Upper lobe of left lung (tissue), 6 donors: ENCODE results near the gene STARD3NL. TPM values are rescaled to one million over a fixed set of nuclear protein-coding genes. Genes with fewer than 3 reads are reported as not detected.

Experiments used
- ATAC-seq, 2 donors: fragments of 200-7000 bp; cut with Tn5 transposase; one replicate each; pipeline ENCODE4 v1.9.1; 2022; ENCODE audit warnings: mild to moderate bottlenecking in 2 of 2, moderate library complexity in 2 of 2; ENCODE audit not compliant: low FRiP score in 2 of 2
- DNase-seq, 2 donors: peaks; one replicate each; pipeline ENCODE4 v3.0.0-alpha.2; 2019 to 2020
- H3K27ac ChIP-seq, 4 donors: fragments of 200-600 bp; sonication (generic); one replicate each; pipeline ENCODE4 v1.5.1; 2016 to 2019
- H3K27me3 ChIP-seq, 4 donors: fragments of 200-600 bp; sonication (generic); one replicate each; pipeline ENCODE4 v1.5.1; 2017 to 2019
- H3K36me3 ChIP-seq, 4 donors: fragments of 200-600 bp; sonication (generic); one replicate each; pipeline ENCODE4 v1.5.1; 2016 to 2019
- H3K4me1 ChIP-seq, 4 donors: fragments of 200-600 bp; sonication (generic); one replicate each; pipeline ENCODE4 v1.5.1; 2018 to 2019
- H3K4me3 ChIP-seq, 4 donors: fragments of 200-600 bp; sonication (generic); one replicate each; pipeline ENCODE4 v1.5.1; 2017 to 2019; ENCODE audit warnings: mild to moderate bottlenecking in 2 of 4, moderate library complexity in 1 of 4
- H3K9me3 ChIP-seq, 4 donors: fragments of 200-600 bp; sonication (generic); one replicate each; pipeline ENCODE4 v1.5.1; 2018 to 2019
- CTCF ChIP-seq, 6 experiments: fragments of 450-650 bp in 4 of 6; fragments of 200-600 bp in 2 of 6; sonication (generic) in 2 of 6; IDR thresholded peaks; one replicate each; pipeline ENCODE4 v1.5.1; 2016 to 2019; ENCODE audit warnings: antibody characterized with exemption in 6 of 6
- EP300 ChIP-seq, 4 donors: sonication (generic); formaldehyde crosslinking; IDR thresholded peaks; one replicate each; pipeline ENCODE4 v1.5.1; 2017; ENCODE audit warnings: antibody characterized with exemption in 4 of 4, control low read depth in 2 of 4
- POLR2A ChIP-seq, 4 donors: fragments of 450-650 bp; IDR thresholded peaks; one replicate each; pipeline ENCODE4 v1.5.1; 2016 to 2017; ENCODE audit warnings: antibody characterized with exemption in 4 of 4, mild to moderate bottlenecking in 2 of 4
- POLR2AphosphoS5 ChIP-seq, 2 donors: sonication (generic); formaldehyde crosslinking; IDR thresholded peaks; one replicate each; pipeline ENCODE4 v1.5.1; 2017; ENCODE audit warnings: antibody characterized with exemption in 2 of 2
- WGBS, 2 donors: methylation state at CpG; one replicate each; pipeline ENCODE4 v1.1.5; 2017 to 2018; 5-methylcytosine and 5-hydroxymethylcytosine counted together
- total RNA-seq, 6 donors: library from RNA; depleted of rRNA in 4 of 6; stranded (reverse); fragments of >200 nt in 4 of 6; gene quantifications; one replicate each; pipeline versions ENCODE4 v1.1.0 to v1.2.1, GENCODE V29; 2016 to 2021
- donor health status: DM: no; HTN: no; CAD: no; lungs with moderate emphysema.
- donor health status: DM: no; HTN: yes; CAD: no; lungs with severe emphysema.

The STARD3NL gene
- total RNA-seq, 6 donors from 2014 or later, result 30.3 to 80.0 (median 51.1) TPM

- ATAC-seq (no peak), DNase-seq (no peak)
- H3K9me3 ChIP-seq, result no peaks in the 10 kb centered on the region
- TF ChIP-seq POLR2AphosphoS5 (IDR thresholded peaks at IDR 0.05) (no peak), POLR2A (IDR thresholded peaks at IDR 0.05) (no peak), CTCF (IDR thresholded peaks at IDR 0.05) (no peak), EP300 (IDR thresholded peaks at IDR 0.05) (no peak)
- no peaks in the 10 kb centered on the region for H3K27me3 ChIP-seq
- peaks cover 0 to 30% (median under 1%) of the 10 kb centered on the region in 4 donors for H3K36me3 ChIP-seq
- no peak overlapping the region for H3K27ac ChIP-seq
- 75 to 87% methylated on average over 1 of the region's 1 CpG for WGBS, 2 donors
- no peak overlapping the region for H3K4me3 ChIP-seq
- peaks cover 0 to 5% (median 0%) of the 10 kb centered on the region in 4 donors for H3K4me1 ChIP-seq
Measured at GRCh38 chr7:38207843-38208242, 29.8 kb downstream of the STARD3NL start.

- H3K4me3 ChIP-seq, result no peak overlapping the region
- H3K4me1 ChIP-seq, result peaks cover 9 to 18% (median 13%) of the 10 kb centered on the region in 4 donors
- no peaks in the 10 kb centered on the region for H3K27me3 ChIP-seq
- no peaks in the 10 kb centered on the region for H3K9me3 ChIP-seq
- ATAC-seq (no peak), DNase-seq (no peak)
- H3K27ac ChIP-seq, result no peak overlapping the region
- TF ChIP-seq EP300 (IDR thresholded peaks at IDR 0.05) (no peak), CTCF (IDR thresholded peaks at IDR 0.05) (no peak), POLR2AphosphoS5 (IDR thresholded peaks at IDR 0.05) (no peak), POLR2A (IDR thresholded peaks at IDR 0.05) (no peak)
- H3K36me3 ChIP-seq, result peaks cover 0 to 43% (median under 1%) of the 10 kb centered on the region in 4 donors
- WGBS, 2 donors, result 92% methylated on average over 1 of the region's 1 CpG
Measured at GRCh38 chr7:38211486-38211885, 33.4 kb downstream of the STARD3NL start.

- no peak overlapping the region for H3K4me3 ChIP-seq
- H3K4me1 ChIP-seq, result peaks cover 9 to 21% (median 16%) of the 10 kb centered on the region in 4 donors
- DNase-seq (no peak), ATAC-seq (peak in 1 of 2 donors; percentile 48)
- 44 to 45% methylated on average over 3 of the region's 3 CpGs for WGBS, 2 donors
- no peak overlapping the region for H3K27ac ChIP-seq
- H3K9me3 ChIP-seq, result no peaks in the 10 kb centered on the region
- TF ChIP-seq POLR2A (IDR thresholded peaks at IDR 0.05) (no peak), CTCF (IDR thresholded peaks at IDR 0.05) (no peak), EP300 (IDR thresholded peaks at IDR 0.05) (no peak), POLR2AphosphoS5 (IDR thresholded peaks at IDR 0.05) (no peak)
- H3K36me3 ChIP-seq, result peaks cover 0 to 47% (median 3%) of the 10 kb centered on the region in 4 donors
- no peaks in the 10 kb centered on the region for H3K27me3 ChIP-seq
Measured at GRCh38 chr7:38211940-38212339, 33.9 kb downstream of the STARD3NL start.

GRCh38 chr7:38215115-38215514, 37.1 kb downstream of the STARD3NL start:
- 57 to 75% methylated on average over 1 of the region's 1 CpG for WGBS, 2 donors
- peak overlapping the region in 2 of 4 donors; percentile 44 to 56 for H3K27ac ChIP-seq
- TF ChIP-seq CTCF (IDR thresholded peaks at IDR 0.05) (no peak), EP300 (IDR thresholded peaks at IDR 0.05) (no peak), POLR2A (IDR thresholded peaks at IDR 0.05) (no peak), POLR2AphosphoS5 (IDR thresholded peaks at IDR 0.05) (no peak)

More at GRCh38 chr7:38215115-38215514, 37.1 kb downstream of the STARD3NL start:
- DNase-seq, result no peak
- H3K27me3 ChIP-seq, result no peaks in the 10 kb centered on the region
- ATAC-seq, result peak in 1 of 2 donors; percentile 27
- H3K36me3 ChIP-seq, result peaks cover 6 to 52% (median 28%) of the 10 kb centered on the region in 4 donors
- no peak overlapping the region for H3K4me3 ChIP-seq
- H3K9me3 ChIP-seq, result no peaks in the 10 kb centered on the region
- peaks cover 9 to 21% (median 16%) of the 10 kb centered on the region in 4 donors for H3K4me1 ChIP-seq
